Neuron (in vitro differentiated cells): Measurements from ENCODE around the gene MAP7.
"Not testable (repeated sequence)": the region's sequence is repeated elsewhere in the genome, so short reads cannot be mapped to it uniquely, and the experiment has no call there.

ENCODE experiments used
- H2AFZ ChIP-seq: one replicate; pipeline ENCODE4 v1.6.1; 2013; ENCODE audit warnings: low read depth, mild to moderate bottlenecking, inconsistent platforms, low read length, moderate library complexity
- H3K27me3 ChIP-seq: one replicate; pipeline ENCODE4 v1.6.1; 2013; ENCODE audit warnings: low read length; ENCODE audit not compliant: insufficient read depth
- H3K36me3 ChIP-seq: one replicate; pipeline ENCODE4 v1.6.1; 2013; ENCODE audit warnings: low read length; ENCODE audit not compliant: insufficient read depth
- H3K4me1 ChIP-seq: one replicate; pipeline ENCODE4 v1.6.1; 2013; ENCODE audit warnings: low read length; ENCODE audit not compliant: insufficient read depth
- H3K4me3 ChIP-seq: 2 replicates; pipeline ENCODE4 v1.5.1; 2013; ENCODE audit warnings: mild to moderate bottlenecking, low read length, moderate library complexity
- H3K9me3 ChIP-seq: one replicate; pipeline ENCODE4 v1.6.1; 2013; ENCODE audit warnings: low read length

Gene MAP7

GRCh38 chr6:136308469-136308868, 241.8 kb downstream of the MAP7 start:
- H3K4me1 ChIP-seq, H3K36me3 ChIP-seq, H3K9me3 ChIP-seq, H3K27me3 ChIP-seq, H3K4me3 ChIP-seq, H2AFZ ChIP-seq: not testable (repeated sequence)

GRCh38 chr6:136307351-136307750, 242.9 kb downstream of the MAP7 start:
- H3K4me1 ChIP-seq, result peaks cover 8% of the 10 kb centered on the region
- H3K27me3 ChIP-seq, result peaks cover 5% of the 10 kb centered on the region
- H3K9me3 ChIP-seq, result no peaks in the 10 kb centered on the region
- no peaks in the 10 kb centered on the region for H3K36me3 ChIP-seq
- no peak overlapping the region for H3K4me3 ChIP-seq
- H2AFZ ChIP-seq, result no peak overlapping the region

GRCh38 chr6:136306466-136306865, 243.8 kb downstream of the MAP7 start:
- Histone ChIP-seq H3K4me1 (peaks cover 8% of the 10 kb centered on the region), H2AFZ (no peak overlapping the region), H3K4me3 (no peak overlapping the region), H3K36me3 (no peaks in the 10 kb centered on the region), H3K9me3 (no peaks in the 10 kb centered on the region), H3K27me3 (peaks cover 5% of the 10 kb centered on the region)

GRCh38 chr6:136304410-136304809, 245.8 kb downstream of the MAP7 start:
- Histone ChIP-seq H3K36me3 (no peaks in the 10 kb centered on the region), H3K4me3 (no peak overlapping the region), H3K27me3 (peaks cover 5% of the 10 kb centered on the region), H3K9me3 (no peaks in the 10 kb centered on the region), H2AFZ (no peak overlapping the region), H3K4me1 (peaks cover 8% of the 10 kb centered on the region)

- no peaks in the 10 kb centered on the region for H3K9me3 ChIP-seq
- peaks cover 8% of the 10 kb centered on the region for H3K4me1 ChIP-seq
- H3K27me3 ChIP-seq, result peaks cover 5% of the 10 kb centered on the region
- no peaks in the 10 kb centered on the region for H3K36me3 ChIP-seq
- H2AFZ ChIP-seq, result no peak overlapping the region
- no peak overlapping the region for H3K4me3 ChIP-seq
Observed at GRCh38 chr6:136303516-136303915, 246.7 kb downstream of the MAP7 start.

GRCh38 chr6:136294621-136295020, 255.6 kb downstream of the MAP7 start:
- H3K36me3 ChIP-seq, result no peaks in the 10 kb centered on the region
- peaks cover 9% of the 10 kb centered on the region for H3K4me1 ChIP-seq
- H2AFZ ChIP-seq, result no peak overlapping the region
- H3K9me3 ChIP-seq, result no peaks in the 10 kb centered on the region
- no peak overlapping the region for H3K4me3 ChIP-seq
- H3K27me3 ChIP-seq, result no peaks in the 10 kb centered on the region
